GM19240 (cell line): ENCODE measurements around the gene TMX2.
"Not testable (repeated sequence)": the region's sequence is repeated elsewhere in the genome, so short reads cannot be mapped to it uniquely, and the experiment has no call there.

Experiments
- DNase-seq: peaks from one replicate; pipeline ENCODE4 v3.0.0; 2011; ENCODE audit warnings: low spot score; ENCODE audit not compliant: insufficient read length

Gene TMX2

GRCh38 chr11:57712256-57713150 is at the start of gene TMX2:
TMX2 (plus strand) TSS chr11:57712593; CDS start chr11:57712619, 26 bp downstream.
- DNase-seq, result peak; percentile 80

- no peak for DNase-seq
Measured at GRCh38 chr11:57662893-57663292, 49.5 kb upstream of the TMX2 start.

GRCh38 chr11:57663975-57664374 is 48.4 kb upstream of the TMX2 start:
- DNase-seq, result no peak

GRCh38 chr11:57667117-57667735 is 45.2 kb upstream of the TMX2 start:
- DNase-seq, result peak; percentile 84

- DNase-seq, result peak; percentile 88
Measured at GRCh38 chr11:57667736-57668433, 44.5 kb upstream of the TMX2 start, which contains the start of gene ZDHHC5. ZDHHC5 (plus strand) TSS chr11:57668114; CDS start chr11:57673091, 4,977 bp downstream.

- no peak for DNase-seq
Measured at GRCh38 chr11:57668434-57668782, 44.0 kb upstream of the TMX2 start.

GRCh38 chr11:57674251-57674650 is 38.1 kb upstream of the TMX2 start:
- no peak for DNase-seq

GRCh38 chr11:57675176-57675941 is 37.0 kb upstream of the TMX2 start:
- DNase-seq, result no peak

- DNase-seq, result no peak
Measured at GRCh38 chr11:57679396-57679795, 33.0 kb upstream of the TMX2 start.

GRCh38 chr11:57680552-57680874 is 31.9 kb upstream of the TMX2 start:
- no peak for DNase-seq

- no peak for DNase-seq
Measured at GRCh38 chr11:57681168-57681567, 31.2 kb upstream of the TMX2 start.

GRCh38 chr11:57690474-57690873 is 21.9 kb upstream of the TMX2 start:
- not testable (repeated sequence) for DNase-seq

- no peak for DNase-seq
Measured at GRCh38 chr11:57698843-57699365, 13.5 kb upstream of the TMX2 start.

GRCh38 chr11:57699813-57700212 is 12.6 kb upstream of the TMX2 start:
- DNase-seq, result no peak

GRCh38 chr11:57700425-57700824 is 12.0 kb upstream of the TMX2 start:
- DNase-seq, result no peak

GRCh38 chr11:57703341-57703740 is 9.1 kb upstream of the TMX2 start:
- DNase-seq, result no peak

GRCh38 chr11:57704932-57705331 is 7.5 kb upstream of the TMX2 start:
- DNase-seq, result no peak

GRCh38 chr11:57705432-57705831 is 7.0 kb upstream of the TMX2 start:
- DNase-seq, result not testable (repeated sequence)

- no peak for DNase-seq
Measured at GRCh38 chr11:57709802-57710367, 2.5 kb upstream of the TMX2 start.

GRCh38 chr11:57711414-57712255 is 758 bp upstream of the TMX2 start, which contains the start of gene MED19:
MED19 (minus strand) TSS chr11:57712215; CDS start chr11:57712179, 36 bp downstream.
- peak; percentile 43 for DNase-seq
